Naive B cell (primary cell): Measurements from ENCODE around the gene CDC42EP3. TPM values are rescaled to one million over a fixed set of nuclear protein-coding genes. Genes with fewer than 3 reads are reported as not detected.

Experiments
- ATAC-seq, 2 donors: fragments of 150-1000 bp; cut with Tn5 transposase; 2 replicates each; pipeline ENCODE4 v1.10.0; 2021; ENCODE audit warnings: low read depth in 2 of 2, mild to moderate bottlenecking in 2 of 2, moderate library complexity in 2 of 2
- DNase-seq: peaks from one replicate; pipeline ENCODE4 v3.0.0; 2022
- H3K27ac Mint-ChIP-seq, 6 donors: one replicate each; pipeline ENCODE4 v1.8.0; 2020 to 2022; ENCODE audit warnings: mild to moderate bottlenecking in 6 of 6, mixed read lengths in 6 of 6, moderate library complexity in 5 of 6, inconsistent platforms in 2 of 6
- H3K27me3 Mint-ChIP-seq, 3 donors: one replicate each; pipeline ENCODE4 v1.8.0; 2021 to 2022; ENCODE audit warnings: mixed read lengths in 3 of 3, mild to moderate bottlenecking in 1 of 3
- H3K36me3 Mint-ChIP-seq, 2 donors: one replicate each; pipeline ENCODE4 v1.8.0; 2020 to 2022; ENCODE audit warnings: mixed read lengths in 2 of 2, inconsistent platforms in 1 of 2, mild to moderate bottlenecking in 1 of 2
- H3K4me1 Mint-ChIP-seq, 3 donors: one replicate each; pipeline ENCODE4 v1.8.0; 2020 to 2022; ENCODE audit warnings: mixed read lengths in 3 of 3, inconsistent platforms in 1 of 3, mild to moderate bottlenecking in 1 of 3, moderate library complexity in 1 of 3
- H3K4me3 Mint-ChIP-seq, 8 donors: one replicate each; pipeline ENCODE4 v1.8.0; 2020 to 2022; ENCODE audit warnings: mild to moderate bottlenecking in 8 of 8, mixed read lengths in 8 of 8, moderate library complexity in 8 of 8, inconsistent platforms in 2 of 8
- H3K9me3 Mint-ChIP-seq, 7 donors: one replicate each; pipeline ENCODE4 v1.8.0; 2020 to 2022; ENCODE audit warnings: mixed read lengths in 7 of 7, mild to moderate bottlenecking in 5 of 7, inconsistent platforms in 2 of 7, moderate library complexity in 1 of 7
- polyA plus RNA-seq, 6 donors: library from polyadenylated mRNA; unstranded; fragments of 300-500 nt; fragmentation: Illumina TruSeq; gene quantifications; one replicate each; pipeline ENCODE4 v1.2.3, GENCODE V29; 2021; ENCODE audit warnings: low read depth in 6 of 6

CDC42EP3 gene
- polyA plus RNA-seq, 6 donors from 2014 or later: 4.5 to 24.5 (median 12.1) TPM

DNA sequence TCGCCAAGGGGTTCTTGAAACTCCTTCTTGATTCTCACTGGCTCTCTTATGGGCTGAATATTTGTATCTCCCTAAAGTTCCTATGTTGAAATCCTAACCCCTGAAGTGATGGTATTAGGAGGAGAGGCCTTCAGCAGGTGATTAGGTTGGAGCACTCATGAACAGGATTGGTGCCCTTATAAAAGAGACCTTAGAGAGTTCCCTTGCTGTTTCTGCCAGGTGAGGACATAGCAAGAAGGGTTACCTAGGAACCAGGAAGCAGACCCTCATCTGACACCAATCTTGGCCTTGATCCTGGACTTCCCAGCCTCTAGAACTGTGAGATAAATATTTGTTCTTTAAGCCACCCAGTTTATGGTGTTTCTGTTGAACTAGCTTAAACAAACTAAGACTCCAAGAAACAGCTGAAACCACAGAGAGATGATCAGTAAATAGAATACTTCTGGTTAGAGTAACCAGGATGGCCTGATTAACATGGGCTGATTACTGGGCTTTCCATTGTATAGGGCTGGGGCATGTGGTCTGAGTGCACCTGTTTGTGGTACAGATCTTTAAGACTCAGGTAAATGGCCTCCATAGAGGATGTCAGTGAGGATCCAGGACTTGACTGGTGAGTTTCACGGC lies 7.7 kb upstream of the CDC42EP3 start:
- Mint-ChIP-seq H3K27ac (no peak overlapping the region), H3K4me1 (peaks cover 7 to 20% (median 15%) of the 10 kb centered on the region in 3 donors)
- ATAC-seq: no peak

DNA sequence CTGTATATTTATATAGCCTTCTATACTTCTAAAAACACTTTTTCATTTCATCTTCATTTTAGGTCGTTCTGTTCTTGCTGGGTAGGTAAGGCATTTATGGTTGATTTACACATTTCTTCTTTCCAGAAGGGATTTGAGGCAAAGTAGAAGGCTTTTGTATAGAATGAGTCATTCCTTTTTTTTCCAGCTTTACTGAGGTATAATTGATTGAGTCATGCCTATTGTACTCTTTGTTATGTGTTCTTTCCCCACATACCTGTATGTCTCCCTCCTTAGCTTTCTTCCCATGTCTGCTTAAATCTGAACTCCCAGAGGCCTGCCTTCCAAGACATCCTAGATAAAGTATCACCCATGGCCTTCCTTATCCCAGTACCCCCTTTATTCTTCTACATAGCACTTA lies 4.8 kb upstream of the CDC42EP3 start:
- DNase-seq: no peak
- no peak for ATAC-seq
- H3K4me1 Mint-ChIP-seq: peaks cover 0 to 18% (median 16%) of the 10 kb centered on the region in 3 donors
- H3K36me3 Mint-ChIP-seq: peaks cover 0 to 3% of the 10 kb centered on the region in 2 donors
- H3K27me3 Mint-ChIP-seq: no peaks in the 10 kb centered on the region
- H3K4me3 Mint-ChIP-seq: no peak overlapping the region
- H3K27ac Mint-ChIP-seq: peak overlapping the region in 1 of 6 donors; percentile 61
- no peaks in the 10 kb centered on the region for H3K9me3 Mint-ChIP-seq

More for the DNA sequence above, 7.7 kb upstream of the CDC42EP3 start:
- no peak for DNase-seq
- Mint-ChIP-seq H3K9me3 (peaks cover 0 to 3% (median 0%) of the 10 kb centered on the region in 7 donors), H3K36me3 (peaks cover 0 to 3% of the 10 kb centered on the region in 2 donors), H3K27me3 (no peaks in the 10 kb centered on the region), H3K4me3 (no peak overlapping the region)

DNA sequence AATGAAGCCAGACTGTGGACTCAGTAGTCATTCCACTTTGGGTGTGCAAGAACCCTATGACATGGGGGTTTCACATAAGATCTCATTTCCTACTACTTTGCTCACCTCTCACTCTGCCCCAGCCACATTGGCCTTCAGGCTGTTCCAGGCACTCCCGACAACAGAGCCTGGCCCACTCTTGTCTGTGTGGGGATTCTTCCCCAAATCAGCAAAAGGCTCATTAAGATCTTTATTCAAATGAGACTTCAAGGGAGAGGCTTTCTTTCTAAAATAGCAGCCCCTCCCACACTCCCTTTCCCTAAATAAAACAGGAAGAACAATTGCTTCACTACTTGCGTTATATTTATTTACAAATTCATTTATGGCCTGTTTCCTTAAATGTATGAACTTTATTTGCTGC lies 3.5 kb upstream of the CDC42EP3 start:
- peak overlapping the region in 1 of 8 donors; percentile 79 for H3K4me3 Mint-ChIP-seq
- H3K36me3 Mint-ChIP-seq: no peaks in the 10 kb centered on the region
- no peaks in the 10 kb centered on the region for H3K27me3 Mint-ChIP-seq
- no peaks in the 10 kb centered on the region for H3K9me3 Mint-ChIP-seq
- no peak for DNase-seq
- no peak for ATAC-seq
- peak overlapping the region in 1 of 6 donors; percentile 78 for H3K27ac Mint-ChIP-seq
- H3K4me1 Mint-ChIP-seq: peaks cover 12 to 30% (median 29%) of the 10 kb centered on the region in 3 donors

DNA sequence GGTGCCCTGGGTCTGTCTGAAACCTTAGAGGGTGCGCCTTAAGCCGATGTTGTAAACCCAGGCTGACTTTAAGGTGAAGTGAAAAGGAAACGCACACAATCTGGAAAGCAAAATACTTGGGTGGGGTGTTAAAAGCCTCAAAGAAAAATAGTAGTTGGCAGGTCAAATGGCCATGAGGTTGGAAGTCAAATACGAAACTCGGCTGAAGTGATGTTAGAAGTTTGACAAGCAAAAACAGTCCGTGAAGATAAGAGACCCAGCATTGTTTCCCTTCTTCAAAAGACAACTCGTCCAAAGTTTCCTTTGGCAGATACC lies 1.4 kb upstream of the CDC42EP3 start:
- peak overlapping the region; percentile 81 to 94 (median 92) for H3K4me3 Mint-ChIP-seq
- no peaks in the 10 kb centered on the region for H3K27me3 Mint-ChIP-seq
- DNase-seq (no peak), ATAC-seq (no peak)
- no peaks in the 10 kb centered on the region for H3K9me3 Mint-ChIP-seq
- no peaks in the 10 kb centered on the region for H3K36me3 Mint-ChIP-seq
- peaks cover 16 to 44% (median 36%) of the 10 kb centered on the region in 3 donors for H3K4me1 Mint-ChIP-seq
- peak overlapping the region; percentile 0 to 86 (median 42) for H3K27ac Mint-ChIP-seq

DNA sequence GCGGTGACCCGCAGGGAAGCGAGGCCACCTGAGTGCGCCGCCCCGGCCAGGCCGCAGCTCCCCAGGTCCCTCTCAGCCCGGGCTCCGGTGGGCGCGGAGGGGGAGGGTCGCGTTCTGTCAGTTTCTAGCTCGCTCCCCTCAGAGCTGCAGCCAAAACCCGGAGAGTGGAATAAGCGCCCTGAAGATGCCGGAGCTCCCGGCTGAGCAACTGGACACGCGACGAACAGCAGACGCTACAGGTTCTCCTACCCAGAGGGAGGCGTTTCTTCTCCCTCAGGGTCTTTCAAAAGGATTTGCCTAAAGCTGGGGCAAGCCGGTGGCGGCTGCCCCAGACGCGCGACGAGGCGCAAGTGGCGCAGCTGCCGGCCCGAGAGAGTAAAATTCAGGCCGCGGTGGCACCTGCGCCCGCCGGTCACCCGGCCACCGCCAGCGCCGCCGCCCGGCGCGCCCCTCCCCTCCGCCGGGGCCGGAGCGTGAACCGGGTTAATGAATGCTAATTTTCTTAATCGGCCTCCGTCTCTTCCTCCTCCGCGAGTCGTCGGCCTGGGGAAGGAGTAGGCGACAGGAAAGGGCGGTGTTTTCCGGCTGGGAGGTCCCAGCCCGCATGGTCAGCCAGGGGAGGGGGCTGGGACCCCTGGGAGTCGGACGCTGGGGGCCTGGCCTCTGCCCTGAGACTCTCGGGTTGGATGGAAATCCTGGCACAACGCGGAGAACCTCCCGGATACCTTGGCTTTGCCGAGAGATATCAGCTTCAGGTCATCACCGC lies 845 bp upstream of the CDC42EP3 start:
- H3K4me1 Mint-ChIP-seq: peaks cover 16 to 46% (median 37%) of the 10 kb centered on the region in 3 donors
- no peaks in the 10 kb centered on the region for H3K27me3 Mint-ChIP-seq
- H3K27ac Mint-ChIP-seq: peak overlapping the region; percentile 36 to 86 (median 83)
- H3K36me3 Mint-ChIP-seq: no peaks in the 10 kb centered on the region
- ATAC-seq (peak; percentile 50 to 59), DNase-seq (peak; percentile 62)
- peak overlapping the region; percentile 83 to 95 (median 92) for H3K4me3 Mint-ChIP-seq
- H3K9me3 Mint-ChIP-seq: no peaks in the 10 kb centered on the region

DNA sequence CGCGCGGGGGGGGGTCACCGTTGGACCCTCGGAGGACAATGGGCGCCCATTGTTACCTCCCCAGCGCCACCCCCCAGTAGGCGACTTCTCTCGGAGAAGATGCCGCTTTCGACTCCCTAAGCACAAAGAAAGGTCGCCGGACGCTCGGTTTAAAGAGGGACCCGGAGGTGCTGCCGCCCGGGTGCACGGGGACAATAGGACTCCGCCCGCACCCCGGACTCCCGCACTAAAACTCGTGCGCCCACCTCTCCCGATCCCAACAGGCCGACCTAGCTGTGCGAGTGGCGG lies 318 bp upstream of the CDC42EP3 start:
- Mint-ChIP-seq H3K27ac (peak overlapping the region in 5 of 6 donors; percentile 78 to 86 (median 85)), H3K27me3 (no peaks in the 10 kb centered on the region), H3K36me3 (no peaks in the 10 kb centered on the region), H3K4me1 (peaks cover 16 to 52% (median 42%) of the 10 kb centered on the region in 3 donors), H3K9me3 (no peaks in the 10 kb centered on the region), H3K4me3 (peak overlapping the region; percentile 83 to 95 (median 92))
- DNase-seq (no peak), ATAC-seq (peak; percentile 24 to 31)

DNA sequence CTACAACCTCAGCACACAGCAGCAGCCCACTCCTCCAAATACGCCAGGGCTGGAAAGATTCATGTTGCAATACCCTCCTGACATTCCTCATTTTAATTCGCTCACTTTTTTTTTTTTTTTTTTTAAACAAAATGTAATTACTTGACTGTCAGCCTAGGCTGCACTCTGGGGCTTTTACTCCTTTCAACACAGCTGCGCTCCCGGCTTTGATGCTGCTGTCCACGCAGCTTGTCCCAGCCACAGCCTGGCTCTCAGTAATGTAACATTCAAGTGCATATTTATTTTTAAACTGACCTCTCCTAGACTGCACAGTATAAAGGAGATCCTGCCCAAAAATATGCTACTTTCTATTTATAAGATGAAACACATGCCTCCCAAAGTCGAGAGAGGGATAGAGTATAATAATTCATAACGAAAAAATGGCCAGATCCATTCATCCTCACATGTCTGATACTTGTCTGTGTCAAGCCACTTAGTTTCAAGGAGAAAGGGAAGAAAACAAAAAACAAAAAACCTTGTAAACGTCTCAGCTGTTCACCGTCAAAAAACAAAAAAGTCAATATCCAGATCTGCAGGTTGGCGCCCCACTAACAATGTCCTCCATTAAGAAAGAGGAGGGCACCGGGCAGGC lies 949 bp downstream of the CDC42EP3 start:
- no peak for ATAC-seq
- no peaks in the 10 kb centered on the region for H3K9me3 Mint-ChIP-seq
- DNase-seq: no peak
- no peaks in the 10 kb centered on the region for H3K36me3 Mint-ChIP-seq
- H3K27ac Mint-ChIP-seq: peak overlapping the region in 5 of 6 donors; percentile 0 to 91 (median 84)
- peaks cover 21 to 64% (median 52%) of the 10 kb centered on the region in 3 donors for H3K4me1 Mint-ChIP-seq
- no peaks in the 10 kb centered on the region for H3K27me3 Mint-ChIP-seq
- peak overlapping the region; percentile 84 to 97 (median 93) for H3K4me3 Mint-ChIP-seq

DNA sequence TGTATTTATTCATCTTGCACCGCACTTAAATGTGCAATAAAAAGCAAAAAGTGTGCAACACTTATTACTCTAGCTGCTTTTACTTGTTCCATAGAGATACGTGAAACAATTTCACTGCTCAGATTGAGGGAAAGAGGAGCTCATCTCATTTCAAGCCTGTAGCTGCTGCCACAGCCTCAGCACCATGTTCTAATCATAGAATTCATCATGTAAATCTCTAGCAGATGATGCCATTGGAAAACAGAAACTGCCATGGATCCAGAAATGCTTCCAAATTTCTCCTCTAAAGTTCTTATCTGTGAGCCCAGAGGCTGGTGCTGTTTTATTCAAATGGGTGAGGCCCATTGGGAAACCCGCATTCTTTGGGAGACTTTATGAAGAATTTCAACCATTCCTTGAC lies 2.0 kb downstream of the CDC42EP3 start:
- Mint-ChIP-seq H3K36me3 (no peaks in the 10 kb centered on the region), H3K4me1 (peaks cover 23 to 61% (median 53%) of the 10 kb centered on the region in 3 donors), H3K9me3 (no peaks in the 10 kb centered on the region), H3K27me3 (no peaks in the 10 kb centered on the region), H3K4me3 (peak overlapping the region in 5 of 8 donors; percentile 84 to 97 (median 94)), H3K27ac (peak overlapping the region in 1 of 6 donors; percentile 7)
- ATAC-seq (no peak), DNase-seq (no peak)

DNA sequence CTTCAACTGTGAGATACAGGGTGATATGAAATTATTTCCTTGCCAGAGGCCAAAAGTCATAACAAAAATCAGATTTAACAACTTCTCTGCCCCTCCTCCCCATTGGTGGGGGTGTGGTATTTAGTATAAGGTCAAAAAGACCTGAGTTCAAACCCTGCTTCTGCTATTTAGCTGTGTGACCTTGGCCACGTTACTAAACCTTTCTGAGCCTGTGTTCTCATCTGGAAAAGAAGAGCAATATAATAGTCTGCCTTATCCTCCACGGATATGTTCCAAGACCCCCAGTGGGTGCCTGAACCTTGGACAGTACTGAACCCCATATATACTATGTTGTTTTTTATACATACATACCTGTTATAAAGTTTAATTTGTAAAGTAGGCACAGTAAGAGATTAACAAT lies 3.7 kb downstream of the CDC42EP3 start:
- Mint-ChIP-seq H3K27me3 (no peaks in the 10 kb centered on the region), H3K9me3 (no peaks in the 10 kb centered on the region), H3K27ac (peak overlapping the region in 1 of 6 donors; percentile 11), H3K4me3 (no peak overlapping the region), H3K36me3 (no peaks in the 10 kb centered on the region), H3K4me1 (peaks cover 29 to 63% (median 56%) of the 10 kb centered on the region in 3 donors)
- ATAC-seq (no peak), DNase-seq (no peak)

DNA sequence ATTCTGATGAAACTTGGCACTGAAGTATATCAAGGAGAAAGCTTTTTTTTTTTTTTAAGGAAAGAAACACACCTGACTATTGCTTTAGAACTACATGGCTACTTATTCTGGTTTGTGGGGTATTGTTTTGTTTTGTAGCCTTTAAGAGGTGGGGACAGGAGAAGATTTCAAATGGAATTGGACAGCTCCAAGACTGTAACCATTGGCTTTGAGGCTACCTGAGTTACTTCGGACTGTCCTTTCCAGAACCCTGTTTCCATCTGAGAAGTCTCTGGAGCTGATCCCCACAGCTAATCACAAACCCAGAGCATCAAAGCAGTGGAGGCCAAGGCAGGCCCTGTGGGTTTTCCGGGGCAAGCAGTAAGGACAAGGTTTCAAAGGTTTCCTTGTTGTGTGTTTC lies 4.7 kb downstream of the CDC42EP3 start:
- DNase-seq (no peak), ATAC-seq (no peak)
- Mint-ChIP-seq H3K4me3 (no peak overlapping the region), H3K9me3 (no peaks in the 10 kb centered on the region), H3K36me3 (no peaks in the 10 kb centered on the region), H3K4me1 (peaks cover 33 to 62% (median 58%) of the 10 kb centered on the region in 3 donors), H3K27ac (peak overlapping the region in 1 of 6 donors; percentile 65), H3K27me3 (no peaks in the 10 kb centered on the region)

DNA sequence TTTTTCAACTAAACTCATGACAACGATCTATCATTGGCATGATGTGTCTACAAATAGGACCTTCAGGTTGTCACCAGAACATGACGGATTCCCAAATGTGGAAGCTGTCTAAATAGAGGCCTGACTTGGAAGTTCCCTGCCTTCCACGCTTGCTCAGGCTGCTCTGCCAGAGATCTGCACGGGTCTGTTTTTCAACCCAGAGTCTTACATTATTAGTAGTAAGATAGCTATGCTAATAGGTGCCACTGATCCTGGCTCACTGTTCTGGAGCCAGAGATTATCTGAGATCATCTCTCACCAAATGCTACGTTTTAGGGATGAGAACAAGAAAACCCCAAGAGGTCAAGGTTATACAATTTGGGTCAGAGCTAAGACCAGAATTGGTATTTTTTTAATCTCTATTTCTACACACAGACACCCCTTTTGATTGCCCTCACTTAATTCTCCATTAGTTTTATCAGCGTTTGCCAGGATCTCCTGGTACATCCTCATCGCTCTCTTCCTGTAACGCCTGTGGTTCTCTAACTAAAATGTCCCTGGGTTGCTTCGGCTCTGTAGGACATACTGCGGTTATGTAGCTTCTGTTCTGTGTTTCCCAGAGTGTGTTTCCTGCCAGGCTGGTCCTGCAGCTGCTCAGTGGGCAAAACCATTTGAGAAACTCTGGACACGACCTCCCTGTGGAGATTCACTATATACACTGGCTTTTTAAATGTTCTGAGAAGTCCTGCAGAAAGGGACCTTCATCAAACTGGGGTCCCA lies 5.7 kb downstream of the CDC42EP3 start:
- peak overlapping the region in 1 of 8 donors; percentile 26 for H3K4me3 Mint-ChIP-seq
- H3K4me1 Mint-ChIP-seq: peaks cover 34 to 66% (median 55%) of the 10 kb centered on the region in 3 donors
- no peaks in the 10 kb centered on the region for H3K9me3 Mint-ChIP-seq
- DNase-seq: no peak
- no peaks in the 10 kb centered on the region for H3K27me3 Mint-ChIP-seq
- no peak for ATAC-seq
- peaks cover 0 to 6% of the 10 kb centered on the region in 2 donors for H3K36me3 Mint-ChIP-seq
- peak overlapping the region in 2 of 6 donors; percentile 5 to 15 for H3K27ac Mint-ChIP-seq

DNA sequence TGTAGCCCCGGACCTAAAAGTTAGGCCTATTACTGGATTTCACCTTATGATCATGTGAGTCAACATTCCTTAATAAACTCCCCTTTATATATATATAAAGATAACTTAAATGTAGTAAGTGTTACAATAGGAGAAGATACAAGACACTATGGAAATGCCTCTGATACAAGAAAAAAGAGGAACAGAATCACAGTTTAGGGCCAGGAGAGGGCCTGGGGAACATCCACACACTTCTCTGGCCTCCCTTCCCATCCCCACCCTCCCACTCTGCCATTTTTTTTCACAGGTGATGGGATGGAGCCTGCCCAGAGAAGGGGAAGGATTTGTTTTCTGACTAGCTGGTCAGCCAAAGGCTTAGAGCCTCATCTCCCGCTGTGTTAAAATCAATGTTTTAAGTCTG lies 6.4 kb downstream of the CDC42EP3 start:
- DNase-seq: no peak
- peak overlapping the region in 1 of 6 donors; percentile 15 for H3K27ac Mint-ChIP-seq

DNA sequence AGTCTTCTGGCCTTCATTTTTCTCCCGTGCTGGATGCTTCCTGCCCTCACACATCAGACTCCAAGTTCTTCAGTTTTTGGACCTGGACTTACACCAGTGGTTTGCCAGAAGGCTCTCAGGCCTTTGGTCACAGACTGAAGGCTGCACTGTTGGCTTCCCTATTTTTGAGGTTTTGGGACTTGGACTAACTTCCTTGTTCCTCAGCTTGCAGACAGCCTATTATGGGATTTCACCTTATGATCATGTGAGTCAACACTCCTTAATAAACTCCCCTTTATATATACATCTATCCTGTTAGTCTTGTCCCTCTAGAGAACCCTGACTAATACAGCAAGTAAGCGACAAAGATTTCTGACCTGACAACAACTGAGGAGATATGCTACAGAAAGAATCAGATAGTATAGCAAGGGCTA lies 7.2 kb downstream of the CDC42EP3 start:
- ATAC-seq (no peak), DNase-seq (no peak)
- Mint-ChIP-seq H3K4me1 (peaks cover 22 to 60% (median 44%) of the 10 kb centered on the region in 3 donors), H3K27me3 (no peaks in the 10 kb centered on the region), H3K9me3 (no peaks in the 10 kb centered on the region), H3K27ac (peak overlapping the region in 2 of 6 donors; percentile 71 to 80), H3K36me3 (peaks cover 0 to 6% of the 10 kb centered on the region in 2 donors), H3K4me3 (no peak overlapping the region)

More for the DNA sequence above, 6.4 kb downstream of the CDC42EP3 start:
- H3K9me3 Mint-ChIP-seq: no peaks in the 10 kb centered on the region
- peaks cover 0 to 6% of the 10 kb centered on the region in 2 donors for H3K36me3 Mint-ChIP-seq
- no peaks in the 10 kb centered on the region for H3K27me3 Mint-ChIP-seq
- no peak for ATAC-seq
- H3K4me1 Mint-ChIP-seq: peaks cover 27 to 62% (median 51%) of the 10 kb centered on the region in 3 donors
- H3K4me3 Mint-ChIP-seq: no peak overlapping the region
